DND-41 (cell line): ENCODE data around the gene CASQ1.

Experiments
- ATAC-seq: fragments of 200-7000 bp; cut with Tn5 transposase; 3 replicates; pipeline ENCODE4 v1.9.1; 2021; ENCODE audit warnings: low read depth; ENCODE audit not compliant: insufficient read depth
- DNase-seq: peaks from one replicate; pipeline ENCODE4 v3.0.0-alpha.2; 2020
- H2AFZ ChIP-seq: 2 replicates; pipeline ENCODE4 v1.6.0; 2012; ENCODE audit warnings: low read depth, low read length
- H3K27ac ChIP-seq: 2 replicates; pipeline ENCODE4 v1.5.1; 2012; ENCODE audit warnings: low read length, inconsistent platforms
- H3K27me3 ChIP-seq: fragments of 200-600 bp; sonication (generic); 2 replicates; pipeline ENCODE4 v1.6.0; 2012; ENCODE audit warnings: low read length, mild to moderate bottlenecking, inconsistent platforms; ENCODE audit not compliant: insufficient read depth, poor library complexity
- H3K36me3 ChIP-seq: 2 replicates; pipeline ENCODE4 v1.5.1; 2012; ENCODE audit warnings: low read length, inconsistent platforms; ENCODE audit not compliant: insufficient read depth
- H3K4me1 ChIP-seq: 2 replicates; pipeline ENCODE4 v1.5.1; 2012; ENCODE audit warnings: mild to moderate bottlenecking, low read length; ENCODE audit not compliant: insufficient read depth
- H3K4me2 ChIP-seq: 2 replicates; pipeline ENCODE4 v1.6.0; 2012; ENCODE audit warnings: mild to moderate bottlenecking, moderate library complexity, low read length, inconsistent platforms; ENCODE audit not compliant: insufficient read depth
- H3K4me3 ChIP-seq, 2 experiments: fragments of 200-600 bp in 1 of 2; shearing (Covaris generic) in 1 of 2; 2 replicates each; pipeline ENCODE4 v1.5.1; 2012 to 2016; ENCODE audit warnings: inconsistent platforms in 2 of 2, low read length in 2 of 2, mild to moderate bottlenecking in 2 of 2, low read depth in 1 of 2, moderate library complexity in 1 of 2
- H3K79me2 ChIP-seq: 2 replicates; pipeline ENCODE4 v1.6.0; 2012; ENCODE audit warnings: low read length, inconsistent platforms; ENCODE audit not compliant: insufficient read depth
- H3K9ac ChIP-seq: 2 replicates; pipeline ENCODE4 v1.6.0; 2012; ENCODE audit warnings: low read depth, mild to moderate bottlenecking, inconsistent platforms, low read length, moderate library complexity
- H3K9me3 ChIP-seq: 2 replicates; pipeline ENCODE4 v1.5.1; 2012; ENCODE audit warnings: low read length, moderate library complexity, mild to moderate bottlenecking, inconsistent platforms; ENCODE audit not compliant: insufficient read depth, severe bottlenecking
- H4K20me1 ChIP-seq: 2 replicates; pipeline ENCODE4 v1.6.0; 2012; ENCODE audit warnings: low read length; ENCODE audit not compliant: insufficient read depth
- CTCF ChIP-seq: IDR thresholded peaks from 2 replicates; pipeline ENCODE4 v1.5.1; 2012; ENCODE audit warnings: borderline replicate concordance, low read length, moderate library complexity, mild to moderate bottlenecking; ENCODE audit not compliant: poor library complexity, severe bottlenecking; ENCODE audit errors: extremely low read depth
- EZH2 ChIP-seq: IDR thresholded peaks from 3 replicates; pipeline ENCODE4 v1.6.1; 2012; ENCODE audit warnings: borderline replicate concordance, low read depth, mild to moderate bottlenecking, moderate library complexity, low read length, inconsistent platforms; ENCODE audit not compliant: severe bottlenecking

The CASQ1 gene

GRCh38 chr1:160214481-160215140, 24.2 kb downstream of the CASQ1 start:
- Histone ChIP-seq H3K27ac (no peak overlapping the region), H4K20me1 (peaks cover 16% of the 10 kb centered on the region; the same call in 1 of the 2 replicates), H3K4me2 (no peak overlapping the region), H3K9me3 (no peaks in the 10 kb centered on the region), H3K27me3 (no peaks in the 10 kb centered on the region), H2AFZ (no peak overlapping the region), H3K4me3 (no peak overlapping the region), H3K9ac (no peak overlapping the region), H3K4me1 (no peaks in the 10 kb centered on the region), H3K36me3 (peaks cover 92% of the 10 kb centered on the region), H3K79me2 (0 out of 2 replicates have a peak, but pooled peaks cover 7% of the 10 kb centered on the region)
- ATAC-seq, result no peak
- DNase-seq, result no peak
- TF ChIP-seq CTCF (no peak), EZH2 (no peak)

GRCh38 chr1:160216301-160216700, 25.9 kb downstream of the CASQ1 start:
- ATAC-seq, result no peak
- peaks cover 96% of the 10 kb centered on the region for H3K36me3 ChIP-seq
- no peak overlapping the region for H2AFZ ChIP-seq
- peaks cover 2% of the 10 kb centered on the region; the same call in 1 of the 2 replicates for H4K20me1 ChIP-seq
- no peak for DNase-seq
- no peak overlapping the region for H3K27ac ChIP-seq
- no peaks in the 10 kb centered on the region for H3K27me3 ChIP-seq
- H3K4me3 ChIP-seq, result no peak overlapping the region
- no peaks in the 10 kb centered on the region for H3K79me2 ChIP-seq
- TF ChIP-seq CTCF (no peak), EZH2 (no peak)
- H3K9ac ChIP-seq, result no peak overlapping the region
- H3K4me1 ChIP-seq, result no peaks in the 10 kb centered on the region
- no peak overlapping the region for H3K4me2 ChIP-seq
- H3K9me3 ChIP-seq, result no peaks in the 10 kb centered on the region

- Histone ChIP-seq H2AFZ (no peak overlapping the region), H3K4me3 (no peak overlapping the region), H3K27ac (no peak overlapping the region), H3K27me3 (no peaks in the 10 kb centered on the region), H3K9ac (no peak overlapping the region), H3K4me1 (no peaks in the 10 kb centered on the region), H3K4me2 (no peak overlapping the region), H4K20me1 (no peaks in the 10 kb centered on the region), H3K9me3 (no peaks in the 10 kb centered on the region), H3K79me2 (no peaks in the 10 kb centered on the region), H3K36me3 (peaks cover 98% of the 10 kb centered on the region)
- ATAC-seq (no peak), DNase-seq (no peak)
- TF ChIP-seq CTCF, result no peak
- no peak for TF ChIP-seq EZH2
These were observed 27.2 kb downstream of the CASQ1 start for GRCh38 chr1:160217481-160218051.
